Activated T-helper 1 cell treated with anti-CD3 and anti-CD28 coated beads, Interleukin-12 subunit alpha, Interleukin-12 subunit beta, Interleukin-2, Interleukin-4 antibody, amounts not matched to agents 30 ng/mL and 10 ng/mL and 1 ng/mL, durations not matched to agents 14 hours and 24 hours and 36 hours (primary cell): Measurements from ENCODE around the gene DLST. TPM values are rescaled to one million over a fixed set of nuclear protein-coding genes. Genes with fewer than 3 reads are reported as not detected.
A peak's percentile ranks its signal among the peaks of the same experiment; 100 is the strongest.
"Not testable (repeated sequence)": the region's sequence is repeated elsewhere in the genome, so short reads cannot be mapped to it uniquely, and the experiment has no call there.

Source experiments
- DNase-seq: peaks from one replicate; pipeline ENCODE4 v3.0.0; 2021; ENCODE audit warnings: low spot score
- H3K27ac Mint-ChIP-seq: one replicate; pipeline ENCODE4 v1.8.0; 2021; ENCODE audit warnings: mild to moderate bottlenecking, mixed read lengths
- H3K27me3 Mint-ChIP-seq: one replicate; pipeline ENCODE4 v1.8.0; 2022; ENCODE audit warnings: mild to moderate bottlenecking, moderate library complexity, mixed read lengths; ENCODE audit not compliant: insufficient read depth
- H3K36me3 Mint-ChIP-seq: one replicate; pipeline ENCODE4 v1.8.0; 2021; ENCODE audit warnings: low read depth, mixed read lengths
- H3K4me1 Mint-ChIP-seq: one replicate; pipeline ENCODE4 v1.8.0; 2021; ENCODE audit warnings: low read depth, mixed read lengths
- H3K4me3 Mint-ChIP-seq: one replicate; pipeline ENCODE4 v1.8.0; 2021; ENCODE audit warnings: mild to moderate bottlenecking, moderate library complexity, mixed read lengths
- H3K9me3 Mint-ChIP-seq: one replicate; pipeline ENCODE4 v1.8.0; 2021; ENCODE audit warnings: mixed read lengths
- intact Hi-C: fragments of 100-400 bp; cut with micrococcal nuclease; formaldehyde crosslinking; loops from one replicate; pipeline ENCODE4 v1.15.1; 2024
- total RNA-seq: library from RNA; stranded (reverse); gene quantifications from 2 replicates; pipeline ENCODE4 v1.2.3, GENCODE V29; 2022

DLST gene
- total RNA-seq, 1 donor from 2014 or later, result 98.9 TPM

DNA sequence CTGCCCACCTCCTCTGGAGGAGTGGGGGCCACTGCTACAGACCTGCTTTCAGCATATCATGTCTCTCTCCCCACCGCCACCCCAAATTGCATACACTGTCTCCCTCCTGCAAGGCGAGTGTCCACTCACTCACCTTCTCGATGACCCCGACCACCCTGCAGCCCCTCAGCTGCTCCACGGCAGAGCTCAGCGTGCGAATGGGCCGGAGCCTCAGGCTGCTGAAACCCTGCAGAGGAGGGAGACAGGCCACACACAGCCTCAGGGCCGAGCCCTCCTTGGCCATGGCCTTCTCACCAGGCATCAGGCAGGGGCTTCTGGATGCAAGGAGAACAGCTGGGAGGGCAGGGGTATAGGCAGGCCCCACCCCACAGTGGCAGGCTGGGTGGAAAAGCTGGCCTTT is 36.7 kb downstream of the DLST start:
- intact Hi-C loops, result no loop called here
- Mint-ChIP-seq H3K4me1 (no peaks in the 10 kb centered on the region), H3K9me3 (no peaks in the 10 kb centered on the region), H3K4me3 (no peak overlapping the region), H3K27me3 (no peaks in the 10 kb centered on the region), H3K36me3 (no peaks in the 10 kb centered on the region), H3K27ac (no peak overlapping the region)
- DNase-seq, result no peak

DNA sequence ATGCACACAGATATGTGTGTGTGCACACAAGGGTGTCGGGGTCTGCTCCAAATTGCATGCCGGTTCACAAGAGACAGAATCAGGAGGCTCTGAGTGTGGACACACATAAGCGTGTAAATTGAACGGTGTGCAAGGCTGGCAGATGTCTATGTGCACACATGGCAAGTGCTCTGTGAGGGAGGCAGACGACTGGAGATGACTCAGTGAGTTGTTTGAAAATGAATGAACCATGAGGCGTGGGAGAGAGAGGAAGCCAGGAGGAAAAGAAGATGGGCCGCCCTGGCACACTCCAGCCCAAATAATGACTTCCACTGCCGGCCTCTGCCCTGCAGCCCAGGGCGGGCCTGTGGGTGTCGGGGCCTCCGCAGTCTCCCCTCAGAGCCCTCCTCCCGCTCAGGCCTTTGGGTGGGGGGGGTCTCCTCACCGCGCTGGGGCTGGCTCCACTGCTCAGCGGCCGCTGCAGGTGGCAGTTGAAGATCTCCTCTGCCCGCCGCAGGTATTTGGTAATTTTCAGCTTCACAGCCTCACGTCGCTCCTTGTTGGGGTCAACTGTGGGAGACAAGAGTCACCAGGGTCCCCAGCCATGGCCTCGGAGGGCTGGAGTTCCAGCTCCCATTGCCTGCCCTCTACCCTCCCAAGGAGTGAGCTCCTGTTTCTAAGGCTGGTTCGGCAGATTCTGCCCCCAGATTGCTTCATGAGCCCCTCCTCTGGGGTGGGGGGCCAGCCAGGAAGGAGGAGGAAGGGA is 37.9 kb downstream of the DLST start:
- Mint-ChIP-seq H3K27me3 (no peaks in the 10 kb centered on the region), H3K4me3 (no peak overlapping the region), H3K9me3 (no peaks in the 10 kb centered on the region), H3K4me1 (no peaks in the 10 kb centered on the region), H3K36me3 (no peaks in the 10 kb centered on the region), H3K27ac (no peak overlapping the region)
- no peak for DNase-seq
- intact Hi-C loops, result no loop called here

DNA sequence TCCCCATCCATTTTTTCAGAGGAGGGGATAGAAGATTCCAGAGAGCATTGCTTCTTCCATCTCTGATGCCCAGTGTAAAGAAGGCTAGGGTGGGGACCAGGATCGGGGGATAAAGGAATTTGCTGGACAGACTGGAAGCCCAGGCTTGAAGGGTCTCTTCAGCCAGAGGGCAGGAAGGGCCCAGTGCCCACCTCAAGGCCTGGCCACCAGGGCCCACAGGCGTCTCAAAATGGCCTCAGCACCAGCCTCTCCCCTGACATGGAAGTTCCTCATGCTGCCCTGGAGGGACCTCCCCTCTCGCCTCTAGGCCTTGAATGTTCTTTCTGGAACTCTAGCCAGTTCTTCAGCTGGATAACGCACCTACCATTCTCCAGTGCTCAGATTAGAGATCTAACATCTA is 38.6 kb downstream of the DLST start:
- Mint-ChIP-seq H3K27ac (no peak overlapping the region), H3K4me1 (no peaks in the 10 kb centered on the region), H3K27me3 (no peaks in the 10 kb centered on the region), H3K9me3 (no peaks in the 10 kb centered on the region), H3K4me3 (no peak overlapping the region), H3K36me3 (no peaks in the 10 kb centered on the region)
- intact Hi-C loops, result no loop called here
- no peak for DNase-seq

DNA sequence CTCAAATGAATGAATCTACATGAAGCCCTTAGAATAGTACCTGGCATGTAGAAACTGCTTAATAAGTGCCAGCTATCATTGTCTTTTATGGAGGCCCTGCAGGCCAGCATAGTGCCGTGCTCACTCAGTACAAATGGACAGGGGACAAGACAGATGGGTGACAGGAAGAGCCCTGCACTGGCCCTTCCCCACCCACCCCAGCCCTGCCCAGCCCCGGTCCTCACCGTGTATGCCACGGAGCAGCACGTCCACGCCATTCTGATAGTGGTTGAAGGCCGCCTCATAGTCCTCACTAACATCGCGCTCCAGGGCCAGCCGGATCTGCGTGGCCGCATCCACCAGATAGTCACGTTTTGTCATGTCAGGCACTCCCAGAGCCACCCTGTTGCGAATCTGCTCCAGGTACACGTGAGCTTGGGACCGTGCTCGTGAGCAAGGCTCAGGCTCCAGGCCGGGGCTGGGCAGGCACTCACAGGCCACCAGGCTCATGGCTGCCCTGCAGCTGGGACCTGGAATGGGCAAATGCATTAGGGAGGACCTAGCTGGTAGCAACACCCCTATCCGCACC is 39.4 kb downstream of the DLST start:
- H3K4me1 Mint-ChIP-seq, result no peaks in the 10 kb centered on the region
- no peaks in the 10 kb centered on the region for H3K9me3 Mint-ChIP-seq
- intact Hi-C loops, result no loop called here
- H3K27ac Mint-ChIP-seq, result no peak overlapping the region
- no peak overlapping the region for H3K4me3 Mint-ChIP-seq
- DNase-seq, result no peak
- no peaks in the 10 kb centered on the region for H3K27me3 Mint-ChIP-seq
- no peaks in the 10 kb centered on the region for H3K36me3 Mint-ChIP-seq

DNA sequence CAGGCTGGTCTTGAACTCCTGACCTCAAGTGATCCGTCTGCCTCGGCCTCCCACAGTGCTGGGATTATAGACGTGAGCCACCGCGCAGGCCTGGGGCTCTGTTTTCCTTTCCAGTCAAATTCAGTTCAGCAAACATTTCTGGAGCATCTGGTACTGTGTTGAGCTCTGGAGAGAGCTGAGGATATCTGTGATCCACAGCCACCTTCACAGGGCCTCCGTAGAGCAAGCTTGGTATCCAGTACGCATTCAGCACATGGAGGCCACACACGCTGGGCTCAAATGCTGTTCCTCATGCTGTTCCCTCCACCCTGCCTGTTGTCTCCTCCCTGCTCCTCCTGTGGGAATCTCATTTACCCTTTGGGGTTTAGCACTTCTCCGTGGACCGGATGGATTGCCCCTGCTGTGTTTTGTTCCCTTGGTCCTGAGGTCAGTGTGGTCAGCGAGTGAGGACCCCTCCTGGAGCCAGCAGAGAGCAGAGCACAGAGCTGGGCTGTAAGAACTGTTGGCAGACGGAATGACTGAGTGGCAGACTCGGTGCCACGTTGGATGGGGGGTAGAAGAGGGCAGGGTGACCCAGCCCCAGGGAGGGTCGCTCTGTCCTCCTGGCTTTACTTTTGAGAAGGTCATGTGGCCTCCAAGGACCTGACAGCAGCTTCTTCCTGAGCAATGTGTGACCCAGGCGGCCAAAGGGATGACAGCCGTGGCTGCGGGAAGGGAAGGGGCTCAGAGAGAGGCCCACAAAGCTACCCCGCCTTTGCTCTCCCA is 40.5 kb downstream of the DLST start:
- peak overlapping the region; percentile 72 for H3K4me3 Mint-ChIP-seq
- H3K27ac Mint-ChIP-seq, result peak overlapping the region; percentile 31
- no peaks in the 10 kb centered on the region for H3K4me1 Mint-ChIP-seq
- no peaks in the 10 kb centered on the region for H3K36me3 Mint-ChIP-seq
- intact Hi-C loops, result loop anchor here (2.0 kb wide), 1 partner anchor 19 kb away; no protein-coding TSS in a partner anchor
- no peaks in the 10 kb centered on the region for H3K9me3 Mint-ChIP-seq
- DNase-seq, result no peak
- H3K27me3 Mint-ChIP-seq, result peaks cover 3% of the 10 kb centered on the region

DNA sequence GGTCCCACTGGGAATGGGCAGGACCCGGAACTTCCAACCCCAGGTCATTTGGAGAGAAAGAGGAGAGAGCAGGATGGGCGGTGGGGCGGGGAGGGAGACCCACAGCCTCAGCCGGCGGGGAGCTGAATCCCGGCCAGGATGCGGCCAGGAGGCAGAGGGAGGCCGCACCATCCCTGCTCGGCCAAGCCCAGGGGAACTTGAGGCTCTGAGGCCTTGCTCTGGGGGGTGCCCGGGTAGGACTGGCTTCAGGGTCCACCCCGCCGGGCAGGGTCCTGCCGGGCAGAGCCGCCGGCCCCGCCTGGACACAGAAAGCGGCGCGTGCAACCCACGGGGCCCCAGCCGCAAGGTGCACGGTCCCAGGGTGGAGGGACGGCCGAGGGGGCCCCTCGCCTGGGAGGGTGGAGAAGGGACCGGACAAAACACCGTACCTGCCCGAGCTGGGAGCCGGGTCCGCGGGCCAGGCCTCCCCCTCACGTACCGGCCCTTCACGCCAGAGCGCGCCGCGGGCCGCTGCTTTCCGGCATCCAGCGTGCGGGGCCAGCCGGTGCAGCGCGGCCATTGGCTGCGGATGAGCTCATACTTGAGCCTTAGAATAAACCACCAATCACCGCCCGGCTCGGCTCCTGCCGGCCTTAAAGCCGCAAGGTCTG is 41.2 kb downstream of the DLST start, which contains the start of gene RPS6KL1:
RPS6KL1 (minus strand) TSS at position 509 of the 650 bp plus-strand sequence. CDS start 1,719 bp downstream, outside the sequence.
- DNase-seq, result peak; percentile 73
- H3K27me3 Mint-ChIP-seq, result peaks cover 3% of the 10 kb centered on the region
- peak within 1 kb of the TSS; percentile 72 for H3K4me3 Mint-ChIP-seq
- no peaks in the 10 kb centered on the region for H3K4me1 Mint-ChIP-seq
- no peaks in the 10 kb centered on the region for H3K9me3 Mint-ChIP-seq
- intact Hi-C loops, result loop anchor here (1.0 to 2.0 kb wide), 2 partner anchors 18 to 42 kb away; partner anchors contain the start of gene DLST
- peak within 1 kb of the TSS; percentile 31 for H3K27ac Mint-ChIP-seq
- no peaks in the 10 kb centered on the region for H3K36me3 Mint-ChIP-seq

DNA sequence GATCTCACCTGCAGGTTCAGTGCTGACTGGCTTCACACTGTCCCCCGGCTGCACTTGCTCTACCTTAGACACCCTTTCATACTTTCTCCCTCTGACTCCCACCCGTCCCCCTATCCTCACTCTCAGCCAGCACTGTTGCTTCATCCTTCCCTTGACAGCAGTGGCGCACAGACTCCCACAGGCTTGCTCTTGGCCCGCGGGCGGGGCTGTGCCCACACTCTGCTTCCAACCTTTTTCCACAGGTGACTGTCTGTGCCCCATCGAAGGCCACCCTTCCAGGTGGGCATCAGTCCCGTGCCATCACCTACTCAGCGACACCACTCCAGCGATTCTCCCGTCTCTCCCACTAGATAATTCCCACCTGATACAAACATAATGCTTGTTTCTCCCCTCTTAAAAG is 42.3 kb downstream of the DLST start:
- intact Hi-C loops, result no loop called here
- Mint-ChIP-seq H3K4me1 (no peaks in the 10 kb centered on the region), H3K9me3 (no peaks in the 10 kb centered on the region), H3K27me3 (peaks cover 3% of the 10 kb centered on the region), H3K36me3 (no peaks in the 10 kb centered on the region), H3K4me3 (peak overlapping the region; percentile 15), H3K27ac (no peak overlapping the region)
- no peak for DNase-seq

DNA sequence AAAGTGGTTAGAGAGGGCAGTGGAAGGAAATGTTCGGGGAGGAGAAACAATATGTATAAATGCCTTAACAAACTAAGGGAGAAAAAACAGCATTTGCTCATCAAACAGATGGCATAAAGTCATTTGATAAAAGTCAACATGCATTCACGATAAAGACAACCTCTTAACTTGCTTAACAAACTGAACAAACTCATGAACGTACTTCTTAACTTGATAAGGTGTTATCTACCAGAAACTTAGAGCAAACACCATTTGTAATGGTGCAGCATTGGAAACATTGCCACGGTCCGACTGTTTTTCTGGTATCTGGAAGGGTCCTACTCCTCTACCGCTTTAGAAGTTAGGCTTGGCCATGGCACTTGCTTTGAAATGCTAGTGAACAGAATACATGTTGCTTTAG is 45.5 kb downstream of the DLST start:
- peaks cover 6% of the 10 kb centered on the region for H3K27me3 Mint-ChIP-seq
- no peak for DNase-seq
- no peak overlapping the region for H3K4me3 Mint-ChIP-seq
- no peaks in the 10 kb centered on the region for H3K9me3 Mint-ChIP-seq
- no peaks in the 10 kb centered on the region for H3K36me3 Mint-ChIP-seq
- H3K27ac Mint-ChIP-seq, result no peak overlapping the region
- H3K4me1 Mint-ChIP-seq, result peaks cover 2% of the 10 kb centered on the region
- intact Hi-C loops, result no loop called here

GRCh38 chr14:74929242-74929641 is 47.5 kb downstream of the DLST start:
- Mint-ChIP-seq H3K27me3 (peaks cover 10% of the 10 kb centered on the region), H3K36me3 (no peaks in the 10 kb centered on the region), H3K9me3 (no peaks in the 10 kb centered on the region), H3K4me3 (no peak overlapping the region), H3K27ac (no peak overlapping the region), H3K4me1 (peaks cover 8% of the 10 kb centered on the region)
- DNase-seq, result no peak
- intact Hi-C loops, result no loop called here

GRCh38 chr14:74931744-74932143 is 50.0 kb downstream of the DLST start:
- H3K27ac Mint-ChIP-seq, H3K36me3 Mint-ChIP-seq, DNase-seq, H3K9me3 Mint-ChIP-seq, H3K4me3 Mint-ChIP-seq, intact Hi-C loops, H3K27me3 Mint-ChIP-seq: not testable (repeated sequence)
- peaks cover 11% of the 10 kb centered on the region for H3K4me1 Mint-ChIP-seq

DNA sequence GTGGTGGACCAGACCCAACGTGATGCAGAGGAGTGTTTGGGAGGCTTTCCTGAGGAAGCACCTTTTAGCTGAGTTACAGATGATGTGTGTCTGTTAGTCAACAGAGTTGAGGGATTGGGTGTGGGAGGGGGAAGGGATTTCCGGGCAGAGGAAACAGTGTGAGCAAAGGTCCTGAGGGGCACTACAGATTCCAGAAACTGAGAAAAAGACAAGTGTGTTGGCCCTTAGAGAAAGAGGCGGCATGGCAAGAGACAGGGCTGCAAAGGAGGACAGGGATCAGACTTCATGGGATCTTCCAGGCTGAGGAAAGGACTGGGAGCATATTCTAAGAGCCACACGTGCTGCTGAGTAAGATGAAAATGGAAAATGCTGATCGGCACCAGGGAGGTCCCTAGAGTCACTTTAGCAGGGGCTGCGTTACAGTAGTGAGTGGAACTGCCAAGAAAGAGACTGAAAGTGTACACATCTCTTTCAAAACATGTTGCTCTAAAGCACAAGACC is 50.7 kb downstream of the DLST start:
- Mint-ChIP-seq H3K27me3 (peaks cover 7% of the 10 kb centered on the region), H3K36me3 (peaks cover 1% of the 10 kb centered on the region), H3K27ac (no peak overlapping the region), H3K4me1 (peaks cover 18% of the 10 kb centered on the region), H3K4me3 (no peak overlapping the region), H3K9me3 (no peaks in the 10 kb centered on the region)
- intact Hi-C loops, result no loop called here
- DNase-seq, result no peak

GRCh38 chr14:74932936-74933335 is 51.2 kb downstream of the DLST start:
- intact Hi-C loops, result not testable (repeated sequence)

More at GRCh38 chr14:74932936-74933335, 51.2 kb downstream of the DLST start:
- H3K27me3 Mint-ChIP-seq, H3K9me3 Mint-ChIP-seq, H3K4me3 Mint-ChIP-seq, DNase-seq, H3K27ac Mint-ChIP-seq, H3K36me3 Mint-ChIP-seq: not testable (repeated sequence)
- H3K4me1 Mint-ChIP-seq, result peaks cover 23% of the 10 kb centered on the region
